Measurements from ENCODE around the gene NIN.

- TF ChIP-seq TAF1 (conservative IDR thresholded peaks at IDR 0.05), result no peak
- TF ChIP-seq, protein P1, sequence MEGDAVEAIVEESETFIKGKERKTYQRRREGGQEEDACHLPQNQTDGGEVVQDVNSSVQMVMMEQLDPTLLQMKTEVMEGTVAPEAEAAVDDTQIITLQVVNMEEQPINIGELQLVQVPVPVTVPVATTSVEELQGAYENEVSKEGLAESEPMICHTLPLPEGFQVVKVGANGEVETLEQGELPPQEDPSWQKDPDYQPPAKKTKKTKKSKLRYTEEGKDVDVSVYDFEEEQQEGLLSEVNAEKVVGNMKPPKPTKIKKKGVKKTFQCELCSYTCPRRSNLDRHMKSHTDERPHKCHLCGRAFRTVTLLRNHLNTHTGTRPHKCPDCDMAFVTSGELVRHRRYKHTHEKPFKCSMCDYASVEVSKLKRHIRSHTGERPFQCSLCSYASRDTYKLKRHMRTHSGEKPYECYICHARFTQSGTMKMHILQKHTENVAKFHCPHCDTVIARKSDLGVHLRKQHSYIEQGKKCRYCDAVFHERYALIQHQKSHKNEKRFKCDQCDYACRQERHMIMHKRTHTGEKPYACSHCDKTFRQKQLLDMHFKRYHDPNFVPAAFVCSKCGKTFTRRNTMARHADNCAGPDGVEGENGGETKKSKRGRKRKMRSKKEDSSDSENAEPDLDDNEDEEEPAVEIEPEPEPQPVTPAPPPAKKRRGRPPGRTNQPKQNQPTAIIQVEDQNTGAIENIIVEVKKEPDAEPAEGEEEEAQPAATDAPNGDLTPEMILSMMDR (IDR thresholded peaks at IDR 0.05; ENCODE audit: low read depth, low read length, missing input control), result no peak
- TF ChIP-seq JUND (IDR thresholded peaks at IDR 0.05), result no peak
- no peak for TF ChIP-seq FOXA1 (IDR thresholded peaks at IDR 0.05)
- no peak for TF ChIP-seq EGR1 (IDR thresholded peaks at IDR 0.05; ENCODE audit: low read depth in 2 of 2)
- TF ChIP-seq, protein P2, sequence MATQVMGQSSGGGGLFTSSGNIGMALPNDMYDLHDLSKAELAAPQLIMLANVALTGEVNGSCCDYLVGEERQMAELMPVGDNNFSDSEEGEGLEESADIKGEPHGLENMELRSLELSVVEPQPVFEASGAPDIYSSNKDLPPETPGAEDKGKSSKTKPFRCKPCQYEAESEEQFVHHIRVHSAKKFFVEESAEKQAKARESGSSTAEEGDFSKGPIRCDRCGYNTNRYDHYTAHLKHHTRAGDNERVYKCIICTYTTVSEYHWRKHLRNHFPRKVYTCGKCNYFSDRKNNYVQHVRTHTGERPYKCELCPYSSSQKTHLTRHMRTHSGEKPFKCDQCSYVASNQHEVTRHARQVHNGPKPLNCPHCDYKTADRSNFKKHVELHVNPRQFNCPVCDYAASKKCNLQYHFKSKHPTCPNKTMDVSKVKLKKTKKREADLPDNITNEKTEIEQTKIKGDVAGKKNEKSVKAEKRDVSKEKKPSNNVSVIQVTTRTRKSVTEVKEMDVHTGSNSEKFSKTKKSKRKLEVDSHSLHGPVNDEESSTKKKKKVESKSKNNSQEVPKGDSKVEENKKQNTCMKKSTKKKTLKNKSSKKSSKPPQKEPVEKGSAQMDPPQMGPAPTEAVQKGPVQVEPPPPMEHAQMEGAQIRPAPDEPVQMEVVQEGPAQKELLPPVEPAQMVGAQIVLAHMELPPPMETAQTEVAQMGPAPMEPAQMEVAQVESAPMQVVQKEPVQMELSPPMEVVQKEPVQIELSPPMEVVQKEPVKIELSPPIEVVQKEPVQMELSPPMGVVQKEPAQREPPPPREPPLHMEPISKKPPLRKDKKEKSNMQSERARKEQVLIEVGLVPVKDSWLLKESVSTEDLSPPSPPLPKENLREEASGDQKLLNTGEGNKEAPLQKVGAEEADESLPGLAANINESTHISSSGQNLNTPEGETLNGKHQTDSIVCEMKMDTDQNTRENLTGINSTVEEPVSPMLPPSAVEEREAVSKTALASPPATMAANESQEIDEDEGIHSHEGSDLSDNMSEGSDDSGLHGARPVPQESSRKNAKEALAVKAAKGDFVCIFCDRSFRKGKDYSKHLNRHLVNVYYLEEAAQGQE (IDR thresholded peaks at IDR 0.05), result no peak
- TF ChIP-seq, protein P3, sequence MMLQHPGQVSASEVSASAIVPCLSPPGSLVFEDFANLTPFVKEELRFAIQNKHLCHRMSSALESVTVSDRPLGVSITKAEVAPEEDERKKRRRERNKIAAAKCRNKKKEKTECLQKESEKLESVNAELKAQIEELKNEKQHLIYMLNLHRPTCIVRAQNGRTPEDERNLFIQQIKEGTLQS (IDR thresholded peaks at IDR 0.05), result no peak
- no peak for TF ChIP-seq YY1 (IDR thresholded peaks at IDR 0.05)
Observed at GRCh38 chr14:50832935-50833630, 2.1 kb upstream of the NIN start.

All from liver (tissue), 3 donors.